Measurements from ENCODE around the gene SGIP1. TPM values are rescaled to one million over a fixed set of nuclear protein-coding genes. Genes with fewer than 3 reads are reported as not detected.

SGIP1 gene
- total and polyA plus RNA-seq, 2 donors (not counting 3 experiments of a cell fraction or from before 2014, with no cell fraction given): 30.9 to 68.9 TPM

GRCh38 chr1:66787641-66788040, 253.7 kb downstream of the SGIP1 start:
- intact Hi-C loops (cut with micrococcal nuclease) (no loop called here), dilution Hi-C loops (cut with MboI; ENCODE audit: extremely low pct_ligation_motif_present, low sequenced_read_pairs) (no loop called here)
- H2AFZ ChIP-seq (ENCODE audit: low read depth, low read length): no peak overlapping the region
- no peak overlapping the region for H3K4me2 ChIP-seq (ENCODE audit: insufficient read depth, low read length)
- H3K9me3 ChIP-seq (replicated peaks; ENCODE audit: control insufficient read depth, insufficient read depth, low read length): no peaks in the 10 kb centered on the region
- POLR2A ChIA-PET: no interaction called here
- H3K36me3 ChIP-seq (ENCODE audit: control insufficient read depth in 2 of 2, extremely low read depth in 1 of 2, insufficient read depth in 2 of 2, low read length in 2 of 2): no peaks in the 10 kb centered on the region
- no peaks in the 10 kb centered on the region for H4K20me1 ChIP-seq (replicated peaks; ENCODE audit: control insufficient read depth, extremely low read depth, insufficient read depth, low read length)
- CTCF ChIA-PET: interaction anchor here (1.2 to 1.7 kb wide), 2 partner anchors 54 to 425 kb away, joined by 4 read pairs; no protein-coding TSS in a partner anchor
- FAIRE-seq (no peak), DNase-seq (ENCODE audit: low read depth, low spot score) (no peak)
- BruUV-seq (replicated peaks): no TSS peak
- H3K4me1 ChIP-seq (ENCODE audit: control insufficient read depth, extremely low read depth, insufficient read depth, low read length): no peaks in the 10 kb centered on the region
- no peaks in the 10 kb centered on the region for H3K79me2 ChIP-seq (ENCODE audit: control insufficient read depth, insufficient read depth, low read length)
- H3K4me3 ChIP-seq (replicated peaks in 1 of 3; ENCODE audit: insufficient read depth in 1 of 3, low read depth in 1 of 3, low read length in 3 of 3): no peak overlapping the region
- TF ChIP-seq GATA2 (IDR thresholded peaks at IDR 0.05; ENCODE audit: insufficient read depth, insufficient read length, low read depth, low read length) (no peak), POLR2AphosphoS5 (IDR thresholded peaks at IDR 0.05; ENCODE audit: insufficient read depth, low read depth, low read length) (no peak)
- H3K9me1 ChIP-seq (replicated peaks; ENCODE audit: control insufficient read depth, extremely low read depth, insufficient read depth, low read length): no peaks in the 10 kb centered on the region
- no peaks in the 10 kb centered on the region for H3K27me3 ChIP-seq (ENCODE audit: control insufficient read depth in 2 of 2, insufficient read depth in 2 of 2, low read length in 2 of 2)
- no peak overlapping the region for H3K27ac ChIP-seq (ENCODE audit: insufficient read depth, low read depth, low read length)
- no peak overlapping the region for H3K9ac ChIP-seq (replicated peaks; ENCODE audit: extremely low read depth, insufficient read depth, low read length)

- FAIRE-seq (no peak), DNase-seq (ENCODE audit: low read depth, low spot score) (no peak)
- ChIA-PET POLR2A (no interaction called here), CTCF (interaction anchor here (1.4 to 1.7 kb wide), 2 partner anchors 13 to 55 kb away, joined by 4 read pairs; no protein-coding TSS in a partner anchor)
- no peaks in the 10 kb centered on the region for H3K9me3 ChIP-seq (replicated peaks; ENCODE audit: control insufficient read depth, insufficient read depth, low read length)
- no peak overlapping the region for H3K4me3 ChIP-seq (replicated peaks in 1 of 3; ENCODE audit: insufficient read depth in 1 of 3, low read depth in 1 of 3, low read length in 3 of 3)
- no peak overlapping the region for H3K27ac ChIP-seq (ENCODE audit: insufficient read depth, low read depth, low read length)
- no peaks in the 10 kb centered on the region for H3K27me3 ChIP-seq (ENCODE audit: control insufficient read depth in 2 of 2, insufficient read depth in 2 of 2, low read length in 2 of 2)
- no peak overlapping the region for H3K4me2 ChIP-seq (ENCODE audit: insufficient read depth, low read length)
- H3K9ac ChIP-seq (replicated peaks; ENCODE audit: extremely low read depth, insufficient read depth, low read length): no peak overlapping the region
- no peaks in the 10 kb centered on the region for H3K4me1 ChIP-seq (ENCODE audit: control insufficient read depth, extremely low read depth, insufficient read depth, low read length)
- BruUV-seq (replicated peaks): no TSS peak
- H3K79me2 ChIP-seq (ENCODE audit: control insufficient read depth, insufficient read depth, low read length): no peaks in the 10 kb centered on the region
- no peak for TF ChIP-seq EZH2 (IDR thresholded peaks at IDR 0.05; ENCODE audit: borderline replicate concordance, low read depth, low read length, severe bottlenecking)
- TF ChIP-seq POLR2AphosphoS5 (IDR thresholded peaks at IDR 0.05; ENCODE audit: insufficient read depth, low read depth, low read length): no peak
- no peak for TF ChIP-seq MAX (IDR thresholded peaks at IDR 0.05; ENCODE audit: insufficient read depth, insufficient read length)
- TF ChIP-seq GATA2 (IDR thresholded peaks at IDR 0.05; ENCODE audit: insufficient read depth, insufficient read length, low read depth, low read length): no peak
- no peak for TF ChIP-seq CTCF (IDR thresholded peaks at IDR 0.05; ENCODE audit: extremely low read depth in 1 of 2, insufficient read depth in 1 of 2, low read depth in 1 of 2, low read length in 2 of 2)
- TF ChIP-seq POLR2A (IDR thresholded peaks at IDR 0.05; ENCODE audit: low read depth, low read length): no peak
- TF ChIP-seq JUN (IDR thresholded peaks at IDR 0.05; ENCODE audit: borderline replicate concordance, insufficient read depth, insufficient read length, low read depth): no peak
- TF ChIP-seq MYC (IDR thresholded peaks at IDR 0.05; ENCODE audit: low read depth, low read length): no peak
- TF ChIP-seq FOS (IDR thresholded peaks at IDR 0.05; ENCODE audit: borderline replicate concordance, insufficient read depth, low read length): no peak
- H4K20me1 ChIP-seq (replicated peaks; ENCODE audit: control insufficient read depth, extremely low read depth, insufficient read depth, low read length): no peaks in the 10 kb centered on the region
- H3K9me1 ChIP-seq (replicated peaks; ENCODE audit: control insufficient read depth, extremely low read depth, insufficient read depth, low read length): no peaks in the 10 kb centered on the region
- no peaks in the 10 kb centered on the region for H3K36me3 ChIP-seq (ENCODE audit: control insufficient read depth in 2 of 2, extremely low read depth in 1 of 2, insufficient read depth in 2 of 2, low read length in 2 of 2)
- dilution Hi-C loops (cut with MboI; ENCODE audit: extremely low pct_ligation_motif_present, low sequenced_read_pairs) (no loop called here), intact Hi-C loops (cut with micrococcal nuclease) (no loop called here)
- no peak overlapping the region for H2AFZ ChIP-seq (ENCODE audit: low read depth, low read length)
Measured at GRCh38 chr1:66788231-66788939, 254.4 kb downstream of the SGIP1 start.
